Adrenal gland (tissue), 12 donors: ENCODE data around the gene SPATA16. TPM values are rescaled to one million over a fixed set of nuclear protein-coding genes. Genes with fewer than 3 reads are reported as not detected.

Source experiments
- DNase-seq, 7 donors: peaks; one replicate each; pipeline ENCODE4 v3.0.0-alpha.2; 2019 to 2020
- H3K27ac ChIP-seq, 5 donors: fragments of 200-600 bp; sonication (generic) in 4 of 5; 1 replicate in 3 of 5; 2 replicates in 2 of 5; pipeline versions ENCODE4 v1.5.1 to v1.8.0; 2016 to 2020; ENCODE audit warnings: mild to moderate bottlenecking in 1 of 5
- H3K27me3 ChIP-seq: fragments of 200-600 bp; 2 replicates; pipeline ENCODE4 v1.8.0; 2021
- H3K36me3 ChIP-seq, 2 donors: fragments of 200-600 bp; replicated peaks in 1 of 2; 1 replicate in 1 of 2; 2 replicates in 1 of 2; pipeline versions ENCODE4 v1.5.1 to v1.8.0; 2018 to 2022
- H3K4me1 ChIP-seq, 2 donors: fragments of 200-600 bp; replicated peaks in 1 of 2; 1 replicate in 1 of 2; 2 replicates in 1 of 2; pipeline versions ENCODE4 v1.5.1 to v1.8.0; 2018 to 2021
- H3K4me3 ChIP-seq, 4 donors: fragments of 200-600 bp; sonication (generic) in 3 of 4; one replicate each; pipeline ENCODE4 v1.5.1; 2016 to 2018
- H3K9me3 ChIP-seq, 3 donors: fragments of 200-600 bp; sonication (generic) in 1 of 3; replicated peaks in 1 of 3; 1 replicate in 2 of 3; 2 replicates in 1 of 3; pipeline versions ENCODE4 v1.5.1 to v1.8.0; 2016 to 2021
- POLR2A ChIP-seq, 2 donors: fragments of 450-650 bp; IDR thresholded peaks; one replicate each; pipeline ENCODE4 v1.6.1; 2017; ENCODE audit warnings: antibody characterized with exemption in 2 of 2, mild to moderate bottlenecking in 2 of 2, moderate library complexity in 1 of 2
- WGBS, 4 donors: extraction: QIAGEN DNeasy Blood & Tissue Kit in 2 of 4; methylation state at CpG; one replicate each; pipeline versions ENCODE4 v1.1.5 to v1.1.7; 2013 to 2017; 5-methylcytosine and 5-hydroxymethylcytosine counted together
- intact Hi-C, 2 donors: fragments of 100-400 bp; cut with DNase I; formaldehyde crosslinking; loops; one replicate each; pipeline versions ENCODE4 v1.14.1 to v1.15.0; 2022 to 2023
- polyA plus RNA-seq, 3 donors: library from polyadenylated mRNA; stranded (reverse); fragments of 200-250 nt in 2 of 3; fragments of 350-450 nt in 1 of 3; fragmentation: Illumina TruSeq in 1 of 3; extraction: RNeasy Lipid Tissue Mini Kit (QIAGEN cat#74804) in 1 of 3; gene quantifications; one replicate each; pipeline ENCODE4 v1.2.3, GENCODE V29; 2013 to 2014
- total RNA-seq, 9 donors: library from RNA; depleted of rRNA in 4 of 9; stranded (reverse); fragments of >200 nt in 4 of 9; fragments of 120-200 nt in 1 of 9; fragmentation: NEBNext Ultra II Directional in 1 of 9; extraction: Animal tissue kit (Norgen Biotek cat#: 25700) in 1 of 9; gene quantifications; one replicate each; pipeline versions ENCODE4 v1.1.0 to v1.2.4, GENCODE V29; 2013 to 2023
- TF ChIP-seq, protein P1 (sequence below), 6 experiments: fragments of 450-650 bp in 4 of 6; fragments of 200-600 bp in 2 of 6; sonication (generic) in 1 of 6; IDR thresholded peaks; 1 replicate in 5 of 6; 2 replicates in 1 of 6; pipeline versions ENCODE4 v1.5.1 to v1.8.0; 2016 to 2021; ENCODE audit warnings: antibody characterized with exemption in 6 of 6, mild to moderate bottlenecking in 2 of 6, moderate library complexity in 1 of 6
- donor health status: healthy with polysubstance abuse.
- donor health status: Bipolar disorder and iron deficiency.
- donor health status: DM: yes; HTN: yes; CAD: no.
- donor health status: DM: no; HTN: no; CAD: no.
- donor health status: DM: no; HTN: no; CAD: no.
- donor health status: DM: yes; HTN: yes; CAD: no.

The SPATA16 gene
- total and polyA plus RNA-seq, 12 donors: not detected

DNA sequence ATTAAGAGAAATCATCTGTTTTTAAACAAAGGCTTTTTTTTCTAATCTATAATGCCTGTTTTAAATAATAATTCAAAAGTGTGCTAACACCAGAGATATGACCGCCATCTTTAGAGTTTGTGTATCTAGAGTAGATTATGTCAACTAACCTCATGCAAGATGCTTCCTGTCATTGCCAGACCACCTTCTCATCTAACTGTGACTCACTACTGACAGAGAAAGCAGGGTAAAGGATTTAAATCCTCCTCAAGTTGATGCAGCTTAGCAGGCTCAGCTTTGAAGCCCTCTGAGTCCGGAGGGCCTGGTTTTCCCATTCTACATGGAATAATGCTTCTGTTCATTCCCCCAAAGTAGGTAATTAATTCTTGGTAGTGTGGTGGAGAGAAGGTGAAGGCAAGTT, 282.0 kb downstream of the SPATA16 start:
- DNase-seq: no peak
- WGBS, 4 donors: 86 to 92% (median 87%) methylated on average over 2 of the region's 2 CpGs
- H3K4me3 ChIP-seq: no peak overlapping the region
- H3K27ac ChIP-seq: no peak overlapping the region
- H3K4me1 ChIP-seq: peaks cover 0 to 31% of the 10 kb centered on the region in 2 donors
- intact Hi-C loops: no loop called here
- no peaks in the 10 kb centered on the region for H3K27me3 ChIP-seq
- TF ChIP-seq, protein P1, sequence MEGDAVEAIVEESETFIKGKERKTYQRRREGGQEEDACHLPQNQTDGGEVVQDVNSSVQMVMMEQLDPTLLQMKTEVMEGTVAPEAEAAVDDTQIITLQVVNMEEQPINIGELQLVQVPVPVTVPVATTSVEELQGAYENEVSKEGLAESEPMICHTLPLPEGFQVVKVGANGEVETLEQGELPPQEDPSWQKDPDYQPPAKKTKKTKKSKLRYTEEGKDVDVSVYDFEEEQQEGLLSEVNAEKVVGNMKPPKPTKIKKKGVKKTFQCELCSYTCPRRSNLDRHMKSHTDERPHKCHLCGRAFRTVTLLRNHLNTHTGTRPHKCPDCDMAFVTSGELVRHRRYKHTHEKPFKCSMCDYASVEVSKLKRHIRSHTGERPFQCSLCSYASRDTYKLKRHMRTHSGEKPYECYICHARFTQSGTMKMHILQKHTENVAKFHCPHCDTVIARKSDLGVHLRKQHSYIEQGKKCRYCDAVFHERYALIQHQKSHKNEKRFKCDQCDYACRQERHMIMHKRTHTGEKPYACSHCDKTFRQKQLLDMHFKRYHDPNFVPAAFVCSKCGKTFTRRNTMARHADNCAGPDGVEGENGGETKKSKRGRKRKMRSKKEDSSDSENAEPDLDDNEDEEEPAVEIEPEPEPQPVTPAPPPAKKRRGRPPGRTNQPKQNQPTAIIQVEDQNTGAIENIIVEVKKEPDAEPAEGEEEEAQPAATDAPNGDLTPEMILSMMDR (IDR thresholded peaks at IDR 0.05): no peak
- no peak for TF ChIP-seq POLR2A (IDR thresholded peaks at IDR 0.05)
- no peaks in the 10 kb centered on the region for H3K9me3 ChIP-seq
- H3K36me3 ChIP-seq: no peaks in the 10 kb centered on the region

DNA sequence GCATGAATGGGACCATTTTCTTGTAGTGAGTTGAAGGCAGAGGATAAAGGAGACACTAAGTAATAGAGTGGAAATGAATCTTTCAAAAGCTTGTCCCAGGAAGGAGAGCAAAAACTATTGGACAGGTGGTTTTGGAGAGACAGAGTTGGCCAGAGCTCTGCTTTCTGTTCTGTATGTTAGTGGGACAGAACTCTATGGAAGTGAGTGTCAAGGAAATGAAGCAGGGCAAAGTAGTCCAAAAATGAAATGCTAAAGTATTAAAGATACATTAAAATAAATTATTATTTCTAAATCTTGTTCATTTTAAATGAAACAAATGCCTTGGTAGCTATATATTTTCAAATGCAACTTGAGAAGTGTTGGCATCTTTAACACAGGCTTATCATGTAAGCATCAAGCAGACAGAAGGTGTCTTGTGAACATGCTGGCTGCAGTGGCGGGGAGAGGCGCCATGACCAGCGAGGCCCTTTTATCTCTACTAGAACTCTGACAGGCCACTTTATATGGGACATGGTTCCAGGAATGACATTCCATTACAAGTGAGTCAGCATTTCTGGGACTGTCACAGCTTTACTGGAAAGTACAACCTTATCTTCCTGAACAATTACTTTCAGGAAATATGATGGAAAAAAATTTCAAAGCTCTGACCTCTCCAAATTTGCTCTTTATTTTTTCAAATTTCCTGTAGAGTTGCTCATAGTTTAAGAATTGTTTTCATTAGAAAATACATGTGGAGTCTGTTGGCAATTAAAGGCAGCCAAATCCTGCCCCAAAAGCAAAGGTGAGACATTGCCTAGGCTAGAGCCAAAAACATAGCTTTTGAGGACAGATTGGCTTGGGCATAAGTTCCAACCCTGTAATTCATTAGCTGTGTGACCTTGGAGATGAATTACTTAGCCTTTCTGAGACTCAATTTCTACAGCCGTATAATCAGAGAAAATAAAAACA, 284.0 kb downstream of the SPATA16 start:
- Histone ChIP-seq H3K27me3 (no peaks in the 10 kb centered on the region), H3K27ac (peak overlapping the region in 3 of 5 donors; percentile 51 to 75 (median 72)), H3K4me3 (no peak overlapping the region), H3K9me3 (no peaks in the 10 kb centered on the region), H3K4me1 (peaks cover 0 to 31% of the 10 kb centered on the region in 2 donors), H3K36me3 (no peaks in the 10 kb centered on the region)
- DNase-seq: peak; percentile 48 to 90 (median 83)
- TF ChIP-seq, protein P1 (IDR thresholded peaks at IDR 0.05): no peak
- TF ChIP-seq POLR2A (IDR thresholded peaks at IDR 0.05): no peak
- intact Hi-C loops: no loop called here
- WGBS, 4 donors: 14 to 23% (median 17%) methylated on average over 4 of the region's 4 CpGs

DNA sequence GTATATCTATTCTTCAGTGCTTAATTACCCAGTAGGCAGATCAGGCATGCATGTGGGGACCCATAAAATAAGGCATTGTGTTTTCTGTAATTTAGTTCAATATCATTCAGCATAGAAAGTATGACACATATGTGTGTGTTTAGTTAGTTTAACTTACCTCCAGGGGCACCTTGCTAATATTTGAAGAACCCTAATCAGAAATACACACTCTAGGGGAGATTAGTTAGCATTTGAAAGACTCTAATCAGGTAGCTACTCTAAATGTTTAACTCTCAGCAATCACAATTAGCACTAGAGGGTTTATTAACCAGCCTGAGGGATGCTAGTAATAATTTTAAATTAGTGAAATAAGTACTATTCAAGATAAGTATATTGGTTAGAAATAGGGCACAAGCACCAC, 286.0 kb downstream of the SPATA16 start:
- H3K9me3 ChIP-seq: no peaks in the 10 kb centered on the region
- no peak overlapping the region for H3K27ac ChIP-seq
- DNase-seq: no peak
- intact Hi-C loops: no loop called here
- no peak overlapping the region for H3K4me3 ChIP-seq
- TF ChIP-seq, protein P1 (IDR thresholded peaks at IDR 0.05): no peak
- no peak for TF ChIP-seq POLR2A (IDR thresholded peaks at IDR 0.05)
- H3K36me3 ChIP-seq: no peaks in the 10 kb centered on the region
- no peaks in the 10 kb centered on the region for H3K27me3 ChIP-seq
- peaks cover 0 to 31% of the 10 kb centered on the region in 2 donors for H3K4me1 ChIP-seq

DNA sequence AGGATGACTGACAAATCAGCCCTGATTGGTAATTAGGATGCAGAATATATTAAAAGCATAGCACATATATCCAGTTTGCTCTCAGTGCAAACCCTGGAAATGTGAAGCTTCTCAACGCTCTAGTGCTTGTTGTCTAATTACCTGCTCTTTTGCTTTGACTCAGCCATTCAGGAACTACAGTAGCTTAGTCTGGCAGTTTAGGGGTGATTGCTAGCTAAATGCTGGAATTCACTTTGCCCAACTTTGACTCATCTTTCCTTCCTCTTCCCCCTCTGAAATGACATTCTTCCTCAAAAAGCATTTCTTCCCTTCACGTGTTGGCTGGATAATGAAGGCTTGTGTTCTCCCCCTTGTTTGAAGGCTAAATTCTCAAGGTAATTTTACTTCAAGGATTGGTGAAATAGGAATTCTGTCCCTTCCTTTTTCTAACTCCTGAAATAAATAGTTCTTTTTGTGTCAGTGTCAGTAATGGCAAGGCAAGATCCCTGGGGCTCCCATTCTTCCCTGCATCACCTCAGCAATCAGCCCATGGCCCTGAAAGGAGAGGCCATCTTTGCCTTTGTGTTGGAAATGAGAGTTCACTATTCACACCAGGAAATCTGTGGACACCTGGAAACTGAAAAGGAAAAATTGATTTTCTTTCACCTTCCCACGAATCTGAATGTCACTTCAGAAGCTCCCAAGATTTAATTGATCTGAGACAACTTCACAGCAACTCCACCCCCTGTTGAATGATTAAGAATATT, 286.9 kb downstream of the SPATA16 start:
- intact Hi-C loops: no loop called here

More for the DNA sequence above, 286.9 kb downstream of the SPATA16 start:
- Histone ChIP-seq H3K4me3 (no peak overlapping the region), H3K36me3 (no peaks in the 10 kb centered on the region), H3K4me1 (peaks cover 0 to 31% of the 10 kb centered on the region in 2 donors), H3K27ac (no peak overlapping the region), H3K27me3 (no peaks in the 10 kb centered on the region), H3K9me3 (no peaks in the 10 kb centered on the region)
- TF ChIP-seq POLR2A (IDR thresholded peaks at IDR 0.05): no peak
- TF ChIP-seq, protein P1 (IDR thresholded peaks at IDR 0.05): no peak
- DNase-seq: no peak
- WGBS, 4 donors: 61 to 76% (median 67%) methylated on average over 3 of the region's 3 CpGs
